ENCODE measurements around the gene GTF2F2. TPM values are rescaled to one million over a fixed set of nuclear protein-coding genes. Genes with fewer than 3 reads are reported as not detected.

GTF2F2 gene
- total RNA-seq, 1 experiment from 2014 or later, result 33.8 TPM

DNA sequence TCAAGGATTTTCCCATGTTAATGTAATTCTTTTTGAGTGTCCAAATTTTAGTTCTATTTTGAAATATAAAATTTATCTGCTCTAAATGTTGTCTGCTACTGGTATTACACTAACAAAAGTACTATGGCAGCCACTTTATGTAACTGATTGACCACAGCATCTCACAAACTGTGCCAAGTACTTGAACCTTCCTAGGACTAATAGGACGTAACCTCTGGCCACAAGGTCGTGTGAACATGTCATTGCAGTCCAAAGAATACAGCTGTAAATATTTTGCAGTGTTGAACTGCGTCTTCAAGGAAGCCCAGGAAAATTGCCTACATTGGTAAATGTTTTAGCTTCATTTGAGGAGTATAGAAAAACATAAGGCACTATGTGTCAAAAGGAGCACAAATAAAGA is 78.6 kb downstream of the GTF2F2 start:
- CTCF ChIA-PET, result interaction anchor here (1.1 to 1.6 kb wide), 2 partner anchors 41 to 83 kb away, joined by 3 read pairs; no protein-coding TSS in a partner anchor
- H3K9me3 Mint-ChIP-seq, result no peaks in the 10 kb centered on the region
- H3K27ac Mint-ChIP-seq, result no peak overlapping the region
- peaks cover 7% of the 10 kb centered on the region; the same call in 1 of the 2 replicates for H3K36me3 Mint-ChIP-seq
- H3K4me1 Mint-ChIP-seq, result peaks cover 28% of the 10 kb centered on the region
- H3K27me3 Mint-ChIP-seq (ENCODE audit: low read depth), result no peaks in the 10 kb centered on the region
- DNase-seq (ENCODE audit: low spot score) (no peak), ATAC-seq (no peak)
- POLR2A ChIA-PET, result no interaction called here
- TF ChIP-seq ATF6 (CRISPR knock-in tag; IDR thresholded peaks at IDR 0.05), result no peak
- TF ChIP-seq, protein P1, sequence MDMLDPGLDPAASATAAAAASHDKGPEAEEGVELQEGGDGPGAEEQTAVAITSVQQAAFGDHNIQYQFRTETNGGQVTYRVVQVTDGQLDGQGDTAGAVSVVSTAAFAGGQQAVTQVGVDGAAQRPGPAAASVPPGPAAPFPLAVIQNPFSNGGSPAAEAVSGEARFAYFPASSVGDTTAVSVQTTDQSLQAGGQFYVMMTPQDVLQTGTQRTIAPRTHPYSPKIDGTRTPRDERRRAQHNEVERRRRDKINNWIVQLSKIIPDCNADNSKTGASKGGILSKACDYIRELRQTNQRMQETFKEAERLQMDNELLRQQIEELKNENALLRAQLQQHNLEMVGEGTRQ (CRISPR knock-in tag; IDR thresholded peaks at IDR 0.05), result no peak
- TF ChIP-seq ZNF423 (CRISPR knock-in tag; IDR thresholded peaks at IDR 0.05), result no peak
- H3K4me3 Mint-ChIP-seq, result no peak overlapping the region

DNA sequence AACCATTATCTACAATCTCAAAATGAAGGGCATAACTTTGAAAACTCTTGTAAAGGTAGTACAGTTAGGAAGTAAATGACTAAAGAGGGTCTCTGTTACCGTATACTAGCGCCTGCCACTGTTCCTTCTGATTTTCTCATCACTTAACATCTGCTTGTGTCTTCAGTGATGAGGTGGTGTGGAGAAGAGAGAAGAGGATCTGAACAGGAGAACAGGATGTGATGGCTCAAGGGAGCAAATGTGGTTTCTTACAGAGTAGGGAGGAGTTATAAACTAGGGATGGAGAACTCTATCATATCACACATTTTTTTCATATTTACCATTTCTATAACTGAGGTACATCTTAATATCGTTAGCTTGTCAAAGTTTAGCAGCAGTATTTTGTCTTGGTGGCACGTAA is 79.4 kb downstream of the GTF2F2 start:
- POLR2A ChIA-PET, result no interaction called here
- ATAC-seq, result no peak

More for the DNA sequence above, 79.4 kb downstream of the GTF2F2 start:
- CTCF ChIA-PET, result interaction anchor here (0.6 to 1.6 kb wide), 2 partner anchors 40 to 72 kb away, joined by 3 read pairs; no protein-coding TSS in a partner anchor
- DNase-seq (ENCODE audit: low spot score), result no peak
- Mint-ChIP-seq H3K4me3 (no peak overlapping the region), H3K9me3 (no peaks in the 10 kb centered on the region), H3K27me3 (ENCODE audit: low read depth) (no peaks in the 10 kb centered on the region), H3K36me3 (peaks cover 7% of the 10 kb centered on the region; the same call in 1 of the 2 replicates), H3K4me1 (peaks cover 22% of the 10 kb centered on the region), H3K27ac (peak overlapping the region; percentile 88; the same call in 1 of the 2 replicates)
- TF ChIP-seq ATF6 (CRISPR knock-in tag; IDR thresholded peaks at IDR 0.05) (no peak), CREM (CRISPR knock-in tag; IDR thresholded peaks at IDR 0.05) (no peak), FOXK1 (CRISPR knock-in tag; IDR thresholded peaks at IDR 0.05) (no peak), NFE2L1 (CRISPR knock-in tag; IDR thresholded peaks at IDR 0.05) (no peak), RELA (CRISPR knock-in tag; IDR thresholded peaks at IDR 0.05; ENCODE audit: borderline replicate concordance) (no peak), TEAD1 (CRISPR knock-in tag; IDR thresholded peaks at IDR 0.05) (no peak), SMAD3 (CRISPR knock-in tag; IDR thresholded peaks at IDR 0.05; ENCODE audit: borderline replicate concordance) (no peak), ZNF121 (CRISPR knock-in tag; IDR thresholded peaks at IDR 0.05) (no peak), ZNF671 (CRISPR knock-in tag; IDR thresholded peaks at IDR 0.05) (no peak), MYBL2 (CRISPR knock-in tag; IDR thresholded peaks at IDR 0.05) (no peak), STAT6 (CRISPR knock-in tag; conservative IDR thresholded peaks at IDR 0.05; ENCODE audit: low read depth) (no peak), KAT7 (CRISPR knock-in tag; IDR thresholded peaks at IDR 0.05; ENCODE audit: borderline replicate concordance) (no peak), FOXP1 (CRISPR knock-in tag; IDR thresholded peaks at IDR 0.05; ENCODE audit: borderline replicate concordance) (no peak), CREB1 (CRISPR knock-in tag; IDR thresholded peaks at IDR 0.05) (no peak), TCF7 (CRISPR knock-in tag; IDR thresholded peaks at IDR 0.05; ENCODE audit: low read depth) (no peak), E2F5 (CRISPR knock-in tag; IDR thresholded peaks at IDR 0.05) (no peak), HMGXB4 (CRISPR knock-in tag; IDR thresholded peaks at IDR 0.05) (no peak)
- TF ChIP-seq, protein P2, sequence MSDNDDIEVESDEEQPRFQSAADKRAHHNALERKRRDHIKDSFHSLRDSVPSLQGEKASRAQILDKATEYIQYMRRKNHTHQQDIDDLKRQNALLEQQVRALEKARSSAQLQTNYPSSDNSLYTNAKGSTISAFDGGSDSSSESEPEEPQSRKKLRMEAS (CRISPR knock-in tag; IDR thresholded peaks at IDR 0.05), result no peak
- TF ChIP-seq, protein P3, sequence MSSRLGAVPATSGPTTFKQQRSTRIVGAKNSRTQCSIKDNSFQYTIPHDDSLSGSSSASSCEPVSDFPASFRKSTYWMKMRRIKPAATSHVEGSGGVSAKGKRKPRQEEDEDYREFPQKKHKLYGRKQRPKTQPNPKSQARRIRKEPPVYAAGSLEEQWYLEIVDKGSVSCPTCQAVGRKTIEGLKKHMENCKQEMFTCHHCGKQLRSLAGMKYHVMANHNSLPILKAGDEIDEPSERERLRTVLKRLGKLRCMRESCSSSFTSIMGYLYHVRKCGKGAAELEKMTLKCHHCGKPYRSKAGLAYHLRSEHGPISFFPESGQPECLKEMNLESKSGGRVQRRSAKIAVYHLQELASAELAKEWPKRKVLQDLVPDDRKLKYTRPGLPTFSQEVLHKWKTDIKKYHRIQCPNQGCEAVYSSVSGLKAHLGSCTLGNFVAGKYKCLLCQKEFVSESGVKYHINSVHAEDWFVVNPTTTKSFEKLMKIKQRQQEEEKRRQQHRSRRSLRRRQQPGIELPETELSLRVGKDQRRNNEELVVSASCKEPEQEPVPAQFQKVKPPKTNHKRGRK (CRISPR knock-in tag; IDR thresholded peaks at IDR 0.05; ENCODE audit: borderline replicate concordance), result no peak

Data from WTC11 (cell line).